Stimulated activated CD4-positive, alpha-beta T cell treated with anti-CD3 and anti-CD28 coated beads, Interleukin-1b, Interleukin-23, amount 100 ng/mL, for 1 hour (primary cell): ENCODE measurements around the gene KLF13.

Experiments
- DNase-seq, 2 donors: peaks; one replicate each; pipeline ENCODE4 v3.0.0-alpha.2; 2020; ENCODE audit warnings: low read depth in 2 of 2

Gene KLF13

GRCh38 chr15:31400222-31400927, 73.7 kb downstream of the KLF13 start:
- no peak for DNase-seq

DNA sequence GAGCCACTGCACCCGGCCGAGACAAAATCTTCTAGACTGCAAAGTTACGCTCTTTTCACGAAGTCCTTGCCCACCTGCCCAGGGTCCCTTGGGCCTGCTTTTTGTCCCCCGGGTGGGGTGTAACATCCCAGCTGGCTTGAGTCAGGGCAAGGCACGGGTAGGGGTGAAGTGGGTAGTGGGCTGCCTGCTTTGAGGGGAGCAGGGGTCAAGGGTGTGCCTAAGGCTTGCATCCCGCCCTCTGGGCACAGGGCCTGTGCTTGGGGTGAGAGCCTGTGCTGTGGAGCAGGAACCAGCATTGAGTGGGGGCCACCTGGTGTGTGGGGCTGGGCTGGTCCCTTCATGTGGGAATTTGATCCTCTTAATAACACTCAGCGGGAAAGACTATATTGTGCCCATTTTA, 74.6 kb downstream of the KLF13 start:
- no peak for DNase-seq

DNA sequence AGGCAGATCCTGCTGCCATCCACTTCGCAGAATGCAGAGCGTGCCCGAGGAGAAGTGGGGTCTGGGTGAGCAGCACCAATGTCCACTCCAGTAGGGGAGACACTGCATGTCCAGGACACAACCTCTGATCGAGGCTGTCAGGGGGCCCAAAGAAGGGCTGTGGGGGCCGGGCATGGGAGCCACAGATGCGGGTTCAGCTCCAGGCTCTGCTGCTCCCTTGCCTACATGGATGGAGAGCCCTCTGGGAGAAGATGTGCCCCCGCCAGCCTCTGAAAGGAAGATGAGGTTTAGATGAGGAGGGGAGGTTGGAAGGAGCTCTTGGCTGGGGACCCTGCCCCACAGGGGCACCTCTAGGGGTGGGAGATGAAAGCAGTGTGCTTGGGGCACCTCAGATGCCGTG, 75.4 kb downstream of the KLF13 start:
- no peak for DNase-seq

GRCh38 chr15:31402511-31403056, 75.9 kb downstream of the KLF13 start:
- DNase-seq = no peak

GRCh38 chr15:31403096-31403495, 76.5 kb downstream of the KLF13 start:
- no peak for DNase-seq

- no peak for DNase-seq
These were observed 77.0 kb downstream of the KLF13 start for GRCh38 chr15:31403606-31404005.

GRCh38 chr15:31404345-31404744, 77.7 kb downstream of the KLF13 start:
- no peak for DNase-seq

GRCh38 chr15:31405200-31405920, 78.7 kb downstream of the KLF13 start:
- no peak for DNase-seq

GRCh38 chr15:31407376-31407775, 80.7 kb downstream of the KLF13 start:
- DNase-seq = no peak

DNA sequence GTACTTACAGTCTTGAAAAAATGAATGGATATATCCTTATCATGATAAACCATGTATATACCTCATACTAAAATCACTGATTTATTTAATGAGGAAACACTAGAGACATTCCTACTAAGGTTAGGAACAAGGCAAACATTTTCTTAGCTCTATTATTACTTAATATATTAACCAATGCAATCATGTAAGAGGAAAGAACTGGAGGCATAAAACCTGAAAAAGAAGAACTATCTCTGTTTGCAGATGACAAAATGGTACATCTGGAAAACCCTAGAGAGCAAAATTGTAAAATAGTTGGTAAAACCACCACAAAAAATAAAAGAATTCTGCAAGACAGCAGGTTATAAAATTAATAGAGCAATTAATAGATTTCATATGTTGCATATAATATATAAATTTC, 81.2 kb downstream of the KLF13 start:
- DNase-seq = no peak

DNA sequence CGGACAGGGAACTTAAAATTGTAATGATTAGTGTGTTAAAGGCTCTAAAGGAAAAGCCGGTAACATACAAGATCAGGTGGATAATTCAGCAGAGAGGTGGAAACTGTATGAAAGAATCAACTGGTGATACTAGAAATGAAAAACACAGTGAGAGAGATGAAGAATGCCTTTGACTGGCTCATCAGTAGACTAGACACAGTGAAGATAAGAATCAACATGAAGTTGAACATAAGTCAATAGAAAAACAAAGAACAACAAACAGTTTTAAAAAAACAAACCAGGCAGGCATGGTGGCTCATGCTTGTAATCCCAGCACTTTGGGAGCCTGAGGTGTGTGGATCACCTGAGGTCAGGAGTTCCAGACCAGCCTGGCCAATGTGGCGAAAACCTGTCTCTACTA, 82.1 kb downstream of the KLF13 start:
- DNase-seq = no peak

GRCh38 chr15:31409171-31409570, 82.5 kb downstream of the KLF13 start:
- no peak for DNase-seq

- no peak for DNase-seq
These were observed 86.2 kb downstream of the KLF13 start for GRCh38 chr15:31412824-31413223.

DNA sequence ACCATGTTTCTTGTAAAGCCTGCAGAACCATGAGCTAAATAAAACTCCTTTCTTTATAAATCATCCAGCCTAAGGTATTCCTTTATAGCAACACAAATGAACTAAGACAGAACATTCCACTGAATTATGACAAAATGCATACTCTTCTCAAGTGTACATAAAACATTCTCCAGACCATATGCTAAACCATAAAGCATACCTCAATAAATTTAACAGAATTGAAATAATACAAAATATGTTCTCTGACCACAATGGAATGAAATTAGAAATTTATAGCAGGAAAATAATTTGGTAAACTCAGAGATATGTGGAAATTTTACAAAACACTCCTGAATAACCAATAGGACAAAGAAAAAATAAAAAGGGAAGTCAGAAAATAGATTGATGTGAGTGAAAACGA, 88.6 kb downstream of the KLF13 start:
- DNase-seq = no peak

- no peak for DNase-seq
These were observed 93.2 kb downstream of the KLF13 start for GRCh38 chr15:31419820-31420219.

DNA sequence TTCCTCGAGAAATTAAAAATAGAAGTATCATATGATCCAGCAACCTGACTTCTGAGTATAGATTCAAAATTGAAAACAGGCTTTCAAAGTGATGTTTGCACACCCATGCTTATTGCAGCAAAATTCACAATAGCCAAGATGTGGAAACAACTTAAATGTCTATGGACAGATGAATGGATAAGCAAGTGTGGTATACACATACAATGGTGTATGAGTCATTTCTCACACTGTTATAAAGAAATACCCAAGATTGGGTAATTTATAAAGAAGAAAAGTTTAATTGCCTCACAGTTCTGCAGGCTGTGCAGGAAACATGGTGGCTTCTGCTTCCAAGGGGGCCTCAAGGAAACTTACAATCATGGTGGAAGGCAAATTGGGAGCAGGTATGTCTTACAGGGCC, 100.8 kb downstream of the KLF13 start:
- DNase-seq = no peak
